ENCODE data around the gene LYPD3.
"Not testable (repeated sequence)": the region's sequence is repeated elsewhere in the genome, so short reads cannot be mapped to it uniquely, and the experiment has no call there.

DNA sequence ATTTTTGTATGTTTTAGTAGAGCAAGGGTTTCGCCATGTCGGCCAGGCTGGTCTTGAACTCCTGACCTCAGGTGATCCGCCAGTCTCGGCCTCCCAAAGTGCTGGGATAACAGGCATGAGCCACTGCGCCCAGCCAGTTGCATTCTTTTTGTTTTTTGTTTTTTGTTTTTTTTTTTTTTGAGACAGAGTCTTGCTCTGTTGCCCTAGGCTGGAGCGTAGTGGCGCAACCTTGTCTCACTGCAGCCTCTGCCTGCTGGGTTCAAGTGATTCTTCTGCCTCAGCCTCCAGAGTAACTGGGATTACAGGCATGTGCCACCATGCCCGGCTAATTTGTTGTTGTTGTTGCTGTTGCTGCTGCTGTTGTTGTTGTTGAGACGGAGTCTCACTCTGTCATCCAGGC is 21.3 kb downstream of the LYPD3 start:
- not testable (repeated sequence) for TF ChIP-seq MAX (IDR thresholded peaks at IDR 0.05; ENCODE audit: insufficient read depth, insufficient read length); FOS (IDR thresholded peaks at IDR 0.05; ENCODE audit: borderline replicate concordance, insufficient read depth, low read length); EZH2 (IDR thresholded peaks at IDR 0.05; ENCODE audit: borderline replicate concordance, low read depth, low read length, severe bottlenecking); POLR2AphosphoS5 (IDR thresholded peaks at IDR 0.05; ENCODE audit: insufficient read depth, low read depth, low read length)
- TF ChIP-seq, protein P1, sequence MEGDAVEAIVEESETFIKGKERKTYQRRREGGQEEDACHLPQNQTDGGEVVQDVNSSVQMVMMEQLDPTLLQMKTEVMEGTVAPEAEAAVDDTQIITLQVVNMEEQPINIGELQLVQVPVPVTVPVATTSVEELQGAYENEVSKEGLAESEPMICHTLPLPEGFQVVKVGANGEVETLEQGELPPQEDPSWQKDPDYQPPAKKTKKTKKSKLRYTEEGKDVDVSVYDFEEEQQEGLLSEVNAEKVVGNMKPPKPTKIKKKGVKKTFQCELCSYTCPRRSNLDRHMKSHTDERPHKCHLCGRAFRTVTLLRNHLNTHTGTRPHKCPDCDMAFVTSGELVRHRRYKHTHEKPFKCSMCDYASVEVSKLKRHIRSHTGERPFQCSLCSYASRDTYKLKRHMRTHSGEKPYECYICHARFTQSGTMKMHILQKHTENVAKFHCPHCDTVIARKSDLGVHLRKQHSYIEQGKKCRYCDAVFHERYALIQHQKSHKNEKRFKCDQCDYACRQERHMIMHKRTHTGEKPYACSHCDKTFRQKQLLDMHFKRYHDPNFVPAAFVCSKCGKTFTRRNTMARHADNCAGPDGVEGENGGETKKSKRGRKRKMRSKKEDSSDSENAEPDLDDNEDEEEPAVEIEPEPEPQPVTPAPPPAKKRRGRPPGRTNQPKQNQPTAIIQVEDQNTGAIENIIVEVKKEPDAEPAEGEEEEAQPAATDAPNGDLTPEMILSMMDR (IDR thresholded peaks at IDR 0.05; ENCODE audit: extremely low read depth in 1 of 2, insufficient read depth in 1 of 2, low read depth in 1 of 2, low read length in 2 of 2) = not testable (repeated sequence)

Data from endothelial cell of umbilical vein (primary cell).